Measurements from ENCODE around the gene MGAT4A.

GRCh38 chr2:98729652-98730051 is 1.3 kb downstream of the MGAT4A start:
- TF ChIP-seq, protein P1, sequence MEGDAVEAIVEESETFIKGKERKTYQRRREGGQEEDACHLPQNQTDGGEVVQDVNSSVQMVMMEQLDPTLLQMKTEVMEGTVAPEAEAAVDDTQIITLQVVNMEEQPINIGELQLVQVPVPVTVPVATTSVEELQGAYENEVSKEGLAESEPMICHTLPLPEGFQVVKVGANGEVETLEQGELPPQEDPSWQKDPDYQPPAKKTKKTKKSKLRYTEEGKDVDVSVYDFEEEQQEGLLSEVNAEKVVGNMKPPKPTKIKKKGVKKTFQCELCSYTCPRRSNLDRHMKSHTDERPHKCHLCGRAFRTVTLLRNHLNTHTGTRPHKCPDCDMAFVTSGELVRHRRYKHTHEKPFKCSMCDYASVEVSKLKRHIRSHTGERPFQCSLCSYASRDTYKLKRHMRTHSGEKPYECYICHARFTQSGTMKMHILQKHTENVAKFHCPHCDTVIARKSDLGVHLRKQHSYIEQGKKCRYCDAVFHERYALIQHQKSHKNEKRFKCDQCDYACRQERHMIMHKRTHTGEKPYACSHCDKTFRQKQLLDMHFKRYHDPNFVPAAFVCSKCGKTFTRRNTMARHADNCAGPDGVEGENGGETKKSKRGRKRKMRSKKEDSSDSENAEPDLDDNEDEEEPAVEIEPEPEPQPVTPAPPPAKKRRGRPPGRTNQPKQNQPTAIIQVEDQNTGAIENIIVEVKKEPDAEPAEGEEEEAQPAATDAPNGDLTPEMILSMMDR (IDR thresholded peaks at IDR 0.05 in 4 of 5, conservative IDR thresholded peaks at IDR 0.05 in 1 of 5): no peak
- no peak for TF ChIP-seq POLR2A (IDR thresholded peaks at IDR 0.05)

Data from gastrocnemius medialis (tissue), 4 donors.